GM20000 (cell line): Measurements from ENCODE around the gene MTHFSD.

ENCODE experiments used
- DNase-seq: peaks from one replicate; pipeline ENCODE4 v3.0.0; 2012; ENCODE audit warnings: low spot score
- TF ChIP-seq, protein P1 (sequence below): IDR thresholded peaks from 2 replicates; pipeline ENCODE4 v1.5.1; 2012; ENCODE audit warnings: mild to moderate bottlenecking, control low read depth; ENCODE audit errors: extremely low read depth, missing control alignments

Gene MTHFSD

DNA sequence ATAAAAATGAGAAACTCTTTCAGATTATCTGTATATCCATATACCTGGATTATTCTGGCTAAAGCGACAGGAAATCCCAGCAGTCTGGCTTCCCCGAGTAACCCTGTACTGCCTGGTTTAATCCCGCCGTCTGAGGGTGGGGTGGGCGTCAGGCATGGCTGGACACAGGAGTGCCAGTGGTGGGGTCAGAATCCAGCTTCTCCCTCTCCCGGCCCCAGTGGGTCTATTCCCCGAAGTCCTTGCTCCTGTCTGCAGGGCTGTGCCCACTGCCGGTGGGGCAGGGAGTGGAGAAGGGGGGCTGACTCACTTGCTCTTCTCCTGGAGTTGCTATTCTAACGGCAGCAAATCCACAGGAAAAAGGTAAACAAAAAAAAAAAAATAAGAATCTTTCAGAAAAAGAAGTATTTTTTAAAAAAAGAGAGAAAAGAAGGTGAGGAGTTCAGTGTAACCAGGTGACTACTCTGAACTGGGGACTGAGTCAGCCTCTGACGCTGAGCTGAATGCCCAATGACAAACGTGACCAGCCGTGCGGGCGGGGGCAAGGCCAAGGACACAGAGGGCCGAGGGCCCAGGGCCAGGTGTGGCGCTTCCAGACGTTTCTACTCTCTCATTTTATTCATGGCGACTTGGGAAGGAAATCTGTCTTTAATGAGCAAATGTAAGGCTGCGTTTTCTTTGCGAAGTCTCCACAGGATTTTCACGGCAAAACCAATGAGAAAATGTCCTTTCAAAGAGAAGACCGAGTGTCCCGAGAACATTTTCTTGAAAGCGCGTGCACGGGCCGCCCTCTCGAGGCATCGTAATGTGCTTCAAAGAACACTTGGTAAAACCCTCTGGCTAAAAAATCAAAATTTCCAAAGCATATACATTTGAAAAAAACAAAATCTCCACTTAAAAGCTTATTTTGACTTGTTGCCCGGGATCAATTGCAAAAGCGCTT, 24.5 kb downstream of the MTHFSD start:
- no peak for DNase-seq
- TF ChIP-seq, protein P1, sequence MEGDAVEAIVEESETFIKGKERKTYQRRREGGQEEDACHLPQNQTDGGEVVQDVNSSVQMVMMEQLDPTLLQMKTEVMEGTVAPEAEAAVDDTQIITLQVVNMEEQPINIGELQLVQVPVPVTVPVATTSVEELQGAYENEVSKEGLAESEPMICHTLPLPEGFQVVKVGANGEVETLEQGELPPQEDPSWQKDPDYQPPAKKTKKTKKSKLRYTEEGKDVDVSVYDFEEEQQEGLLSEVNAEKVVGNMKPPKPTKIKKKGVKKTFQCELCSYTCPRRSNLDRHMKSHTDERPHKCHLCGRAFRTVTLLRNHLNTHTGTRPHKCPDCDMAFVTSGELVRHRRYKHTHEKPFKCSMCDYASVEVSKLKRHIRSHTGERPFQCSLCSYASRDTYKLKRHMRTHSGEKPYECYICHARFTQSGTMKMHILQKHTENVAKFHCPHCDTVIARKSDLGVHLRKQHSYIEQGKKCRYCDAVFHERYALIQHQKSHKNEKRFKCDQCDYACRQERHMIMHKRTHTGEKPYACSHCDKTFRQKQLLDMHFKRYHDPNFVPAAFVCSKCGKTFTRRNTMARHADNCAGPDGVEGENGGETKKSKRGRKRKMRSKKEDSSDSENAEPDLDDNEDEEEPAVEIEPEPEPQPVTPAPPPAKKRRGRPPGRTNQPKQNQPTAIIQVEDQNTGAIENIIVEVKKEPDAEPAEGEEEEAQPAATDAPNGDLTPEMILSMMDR: no peak

DNA sequence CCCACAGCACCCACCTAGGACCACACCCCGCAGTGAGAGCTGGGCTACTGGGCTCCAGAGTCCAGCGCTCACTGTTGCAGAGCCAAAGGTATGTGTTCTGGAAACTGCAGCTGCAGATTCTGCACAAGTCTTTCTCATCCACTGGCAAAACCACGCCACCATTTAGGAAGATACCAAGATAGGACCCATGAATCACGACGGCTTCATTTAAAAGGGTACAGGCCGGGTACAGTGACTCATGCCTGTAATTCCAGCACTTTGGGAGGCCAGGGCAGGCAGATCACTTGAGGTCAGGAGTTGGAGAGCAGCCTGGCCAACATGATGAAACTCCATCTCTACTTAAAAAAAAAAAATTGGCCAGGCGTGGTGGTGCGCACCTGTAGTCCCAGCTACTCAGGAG, 25.9 kb downstream of the MTHFSD start:
- DNase-seq: no peak
- TF ChIP-seq, protein P1: no peak

DNA sequence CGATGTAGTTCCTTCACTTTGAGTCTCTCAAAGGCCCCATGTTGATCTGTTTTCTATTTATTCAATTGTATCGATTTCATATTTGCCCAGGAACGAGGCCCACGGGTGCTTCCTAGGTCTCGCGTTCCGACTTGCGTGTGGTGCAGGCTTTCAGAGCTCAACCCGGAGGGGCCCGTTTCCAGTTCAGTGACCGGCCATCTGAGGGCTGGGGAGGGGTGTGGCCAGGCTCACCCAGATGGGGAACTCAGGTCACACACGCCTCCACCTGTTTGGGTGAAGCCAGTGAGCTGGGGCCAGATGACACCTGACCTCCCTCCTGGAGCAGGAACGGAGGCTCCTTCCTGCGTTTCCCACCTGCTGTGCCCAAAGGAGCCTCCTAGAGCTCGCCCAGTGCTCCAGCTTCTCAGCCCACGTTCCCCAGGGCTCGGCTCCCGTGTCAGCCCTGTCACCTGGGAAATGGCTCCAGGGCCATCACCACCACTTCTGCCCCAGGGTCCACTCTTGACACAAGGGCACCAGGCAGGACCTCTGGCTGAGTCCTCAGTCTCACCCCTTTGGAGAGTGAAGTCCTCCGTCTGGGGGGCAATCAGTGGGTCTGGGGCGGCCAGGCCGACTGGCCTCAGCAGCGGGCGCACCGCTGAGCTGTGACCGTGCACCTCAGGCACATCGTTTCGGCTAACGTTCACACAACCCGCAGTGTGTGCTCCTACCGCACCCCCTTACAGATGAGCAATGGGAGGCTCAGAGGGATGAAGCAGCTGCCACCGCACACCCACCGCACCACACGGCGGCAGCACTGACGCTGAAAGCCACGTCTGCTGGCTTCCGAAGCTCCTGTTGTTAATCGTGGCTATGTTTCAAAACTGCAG, 26.7 kb downstream of the MTHFSD start:
- DNase-seq: no peak
- TF ChIP-seq, protein P1: no peak

DNA sequence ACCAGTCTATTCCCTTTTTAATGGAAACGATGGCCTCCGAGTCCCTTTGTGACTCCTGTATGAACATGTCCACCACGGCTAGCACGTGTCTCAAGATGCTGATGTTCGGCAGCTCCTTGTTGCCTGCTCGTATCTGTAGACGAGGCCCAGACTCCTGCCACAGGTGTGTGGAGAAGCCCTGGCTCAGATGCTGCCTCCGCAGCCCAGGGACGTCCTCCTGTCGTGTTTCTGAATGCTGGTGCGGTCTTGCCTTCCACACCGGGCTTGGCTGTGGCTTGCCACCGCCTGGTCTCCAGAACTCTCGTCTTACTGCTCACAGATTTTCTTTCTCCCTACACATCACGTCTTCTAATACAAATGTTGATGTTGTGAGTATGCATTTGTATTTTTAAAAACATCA, 27.7 kb downstream of the MTHFSD start:
- no peak for DNase-seq
- TF ChIP-seq, protein P1: no peak

DNA sequence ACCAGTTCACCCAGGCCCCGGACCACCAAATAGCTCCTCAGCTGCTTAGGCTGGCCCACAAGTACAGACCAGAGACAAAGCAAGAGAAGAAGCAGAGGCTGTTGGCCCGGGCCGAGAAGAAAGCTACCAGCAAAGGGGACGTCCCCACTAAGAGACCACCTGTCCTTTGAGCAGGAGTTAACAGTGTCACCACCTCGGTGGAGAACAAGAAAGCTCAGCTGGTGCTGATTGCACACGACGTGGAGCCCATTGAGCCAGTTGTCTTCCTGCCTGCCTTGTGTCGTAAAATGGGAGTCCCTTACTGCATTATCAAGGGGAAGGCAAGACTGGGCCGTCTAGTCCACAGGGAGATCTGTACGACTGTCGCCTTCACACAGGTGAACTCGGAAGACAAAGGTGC, 29.3 kb downstream of the MTHFSD start:
- DNase-seq: no peak
- TF ChIP-seq, protein P1: no peak

DNA sequence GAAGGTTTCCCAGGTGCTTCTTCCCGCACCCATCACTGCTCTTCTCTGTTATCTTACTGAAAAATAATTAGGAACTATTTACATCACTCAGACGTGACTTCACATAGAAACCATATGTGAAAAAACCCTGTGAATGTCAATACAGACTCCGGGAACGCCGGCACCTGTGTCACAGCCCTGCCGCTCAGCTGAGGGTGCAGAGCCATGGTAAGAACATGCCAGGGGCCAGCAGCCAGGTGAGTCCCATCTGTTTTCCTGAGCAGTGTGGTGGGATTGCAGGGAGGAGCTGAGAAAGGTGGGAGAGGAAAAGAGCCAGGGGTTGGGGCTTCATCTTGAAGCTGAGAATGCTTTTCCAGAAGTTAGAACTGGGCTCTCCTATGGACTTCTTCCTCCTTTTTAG, 31.0 kb downstream of the MTHFSD start:
- TF ChIP-seq, protein P1: no peak
- DNase-seq: no peak
